Measurements from ENCODE around the gene CCDC106. TPM values are rescaled to one million over a fixed set of nuclear protein-coding genes. Genes with fewer than 3 reads are reported as not detected.

The CCDC106 gene
- total RNA-seq, 3 donors from 2014 or later (not counting 1 experiment from before 2014, with no cell fraction given), result 2.0 to 3.2 (median 3.2) TPM

- H3K9me3 Mint-ChIP-seq, result no peaks in the 10 kb centered on the region
- Histone ChIP-seq H3K4me1 (ENCODE audit: control insufficient read depth, insufficient read depth, low read length) (peaks cover 20% of the 10 kb centered on the region), H3K27me3 (ENCODE audit: control insufficient read depth, insufficient read depth, low read length) (no peaks in the 10 kb centered on the region), H3K27ac (ENCODE audit: low read length) (no peak overlapping the region), H3K4me3 (ENCODE audit: low read length) (no peak overlapping the region), H3K36me3 (ENCODE audit: control insufficient read depth, insufficient read depth, low read length) (peaks cover 85% of the 10 kb centered on the region), H3K9me3 (ENCODE audit: control insufficient read depth, insufficient read depth, low read length) (no peaks in the 10 kb centered on the region)
- H3K27ac Mint-ChIP-seq, result peak overlapping the region; percentile 21 to 52
- TF ChIP-seq CTCF (IDR thresholded peaks at IDR 0.05), result no peak
- H3K36me3 Mint-ChIP-seq, result peaks cover 8% of the 10 kb centered on the region
- H3K27me3 Mint-ChIP-seq (ENCODE audit: low read depth in 2 of 2), result no peaks in the 10 kb centered on the region
- WGBS (ENCODE audit: insufficient coverage), result 82% methylated on average over 20 of the region's 20 CpGs
- H3K4me3 Mint-ChIP-seq, result no peak overlapping the region
- intact Hi-C loops (cut with micrococcal nuclease), result no loop called here
- peaks cover 15 to 44% of the 10 kb centered on the region in 2 donors for H3K4me1 Mint-ChIP-seq
- DNase-seq (no peak), ATAC-seq (peak in 1 of 3 donors; percentile 7)
Measured at GRCh38 chr19:55663846-55664536, 16.0 kb downstream of the CCDC106 start.

DNA sequence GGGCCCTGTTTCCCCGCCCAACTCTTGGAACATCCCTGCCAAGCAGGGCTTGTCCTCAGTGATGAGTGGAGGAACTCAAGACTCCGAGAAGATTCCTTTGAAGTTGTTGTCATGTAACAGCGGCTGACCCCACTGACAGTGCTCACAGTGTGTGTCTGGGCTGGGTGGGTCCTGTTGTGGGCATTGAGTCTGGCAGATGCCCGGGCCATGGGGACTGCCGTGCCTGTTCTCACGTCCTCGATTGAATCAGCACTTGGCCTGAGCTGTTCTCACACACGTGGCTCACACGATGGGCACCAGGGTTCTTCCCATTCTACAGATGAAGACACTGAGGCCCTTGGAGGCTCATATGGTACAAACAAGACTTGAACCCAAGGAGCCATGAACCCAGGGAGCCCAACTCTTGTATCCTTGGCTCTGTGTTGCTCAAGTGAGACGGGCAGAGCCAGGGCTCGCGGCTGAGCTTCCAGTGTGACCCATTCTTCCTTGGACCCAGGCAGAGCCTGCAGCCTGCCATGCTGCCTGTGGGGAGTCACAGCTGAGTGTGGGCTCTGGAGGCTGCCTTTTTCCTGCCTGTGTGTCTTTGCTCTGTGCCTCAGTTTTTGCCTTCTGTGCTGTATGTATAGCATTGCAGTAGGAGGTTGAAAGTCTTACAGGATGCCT lies 18.5 kb downstream of the CCDC106 start:
- H3K4me1 Mint-ChIP-seq, result peaks cover 15 to 42% of the 10 kb centered on the region in 2 donors
- no peak overlapping the region for H3K27ac Mint-ChIP-seq
- no peak for TF ChIP-seq CTCF (IDR thresholded peaks at IDR 0.05)
- H3K9me3 Mint-ChIP-seq, result no peaks in the 10 kb centered on the region
- H3K36me3 Mint-ChIP-seq, result peaks cover 8% of the 10 kb centered on the region
- H3K4me3 ChIP-seq (ENCODE audit: low read length), result no peak overlapping the region
- peaks cover 81% of the 10 kb centered on the region for H3K36me3 ChIP-seq (ENCODE audit: control insufficient read depth, insufficient read depth, low read length)
- H3K27me3 Mint-ChIP-seq (ENCODE audit: low read depth in 2 of 2), result no peaks in the 10 kb centered on the region
- ATAC-seq (no peak), DNase-seq (no peak)
- no peak overlapping the region for H3K27ac ChIP-seq (ENCODE audit: low read length)
- no peaks in the 10 kb centered on the region for H3K9me3 ChIP-seq (ENCODE audit: control insufficient read depth, insufficient read depth, low read length)
- peaks cover 9% of the 10 kb centered on the region for H3K4me1 ChIP-seq (ENCODE audit: control insufficient read depth, insufficient read depth, low read length)
- intact Hi-C loops (cut with micrococcal nuclease), result no loop called here
- WGBS (ENCODE audit: insufficient coverage), result 90% methylated on average over 12 of the region's 12 CpGs
- H3K4me3 Mint-ChIP-seq, result no peak overlapping the region
- H3K27me3 ChIP-seq (ENCODE audit: control insufficient read depth, insufficient read depth, low read length), result no peaks in the 10 kb centered on the region

- no peaks in the 10 kb centered on the region for H3K27me3 ChIP-seq (ENCODE audit: control insufficient read depth, insufficient read depth, low read length)
- Mint-ChIP-seq H3K4me1 (peaks cover 14 to 40% of the 10 kb centered on the region in 2 donors), H3K36me3 (peaks cover 3% of the 10 kb centered on the region), H3K9me3 (no peaks in the 10 kb centered on the region), H3K27ac (no peak overlapping the region), H3K27me3 (ENCODE audit: low read depth in 2 of 2) (no peaks in the 10 kb centered on the region), H3K4me3 (no peak overlapping the region)
- no peak overlapping the region for H3K27ac ChIP-seq (ENCODE audit: low read length)
- peaks cover 9% of the 10 kb centered on the region for H3K4me1 ChIP-seq (ENCODE audit: control insufficient read depth, insufficient read depth, low read length)
- ATAC-seq (no peak), DNase-seq (no peak)
- H3K4me3 ChIP-seq (ENCODE audit: low read length), result no peak overlapping the region
- 98% methylated on average over 2 of the region's 4 CpGs for WGBS (ENCODE audit: insufficient coverage)
- H3K36me3 ChIP-seq (ENCODE audit: control insufficient read depth, insufficient read depth, low read length), result peaks cover 76% of the 10 kb centered on the region
- TF ChIP-seq CTCF (IDR thresholded peaks at IDR 0.05), result no peak
- H3K9me3 ChIP-seq (ENCODE audit: control insufficient read depth, insufficient read depth, low read length), result no peaks in the 10 kb centered on the region
- intact Hi-C loops (cut with micrococcal nuclease), result no loop called here
Measured at GRCh38 chr19:55667006-55667381, 19.0 kb downstream of the CCDC106 start.
